Measurements from ENCODE around the gene GNA14.

GRCh38 chr9:77424993-77425392, 223.1 kb downstream of the GNA14 start:
- TF ChIP-seq CTCF (conservative IDR thresholded peaks at IDR 0.05; ENCODE audit: low read depth in 2 of 2) = no peak
- TF ChIP-seq CREB1 (CRISPR knock-in tag; IDR thresholded peaks at IDR 0.05; ENCODE audit: low read depth) = no peak
- TF ChIP-seq EZH2 (IDR thresholded peaks at IDR 0.05; ENCODE audit: low read depth, unreplicated experiment) = no peak
- TF ChIP-seq REST (IDR thresholded peaks at IDR 0.05; ENCODE audit: unreplicated experiment) = no peak
- TF ChIP-seq POLR2AphosphoS5 (IDR thresholded peaks at IDR 0.05; ENCODE audit: low read depth) = no peak
- no peak for TF ChIP-seq EZH2phosphoT487 (IDR thresholded peaks at IDR 0.05; ENCODE audit: unreplicated experiment)
- no peak for TF ChIP-seq ETS1 (IDR thresholded peaks at IDR 0.05)
- TF ChIP-seq NANOG (IDR thresholded peaks at IDR 0.05; ENCODE audit: borderline replicate concordance) = no peak
- no peak for TF ChIP-seq STAT1 (IDR thresholded peaks at IDR 0.05; ENCODE audit: unreplicated experiment)

All from GM23338 (cell line).